ENCODE measurements around the gene RPGR. TPM values are rescaled to one million over a fixed set of nuclear protein-coding genes. Genes with fewer than 3 reads are reported as not detected.

RPGR gene
- total RNA-seq, 1 experiment from 2014 or later: 15.6 TPM

DNA sequence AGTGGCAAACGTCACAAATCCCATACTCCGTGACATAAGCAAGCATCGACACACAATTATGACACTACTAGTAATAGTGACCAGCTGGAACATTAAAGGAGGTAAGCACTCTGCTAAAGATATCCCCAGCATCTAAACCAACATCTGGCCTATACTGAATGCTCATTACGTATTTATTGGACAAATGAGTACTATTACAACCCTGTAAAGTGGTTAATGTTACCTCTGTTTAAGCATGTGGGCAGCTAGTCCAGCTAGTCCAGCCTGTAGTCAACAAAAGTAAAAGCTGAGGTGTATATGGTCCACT lies 419 bp upstream of the RPGR start:
- no peak for DNase-seq (ENCODE audit: low read depth)

DNA sequence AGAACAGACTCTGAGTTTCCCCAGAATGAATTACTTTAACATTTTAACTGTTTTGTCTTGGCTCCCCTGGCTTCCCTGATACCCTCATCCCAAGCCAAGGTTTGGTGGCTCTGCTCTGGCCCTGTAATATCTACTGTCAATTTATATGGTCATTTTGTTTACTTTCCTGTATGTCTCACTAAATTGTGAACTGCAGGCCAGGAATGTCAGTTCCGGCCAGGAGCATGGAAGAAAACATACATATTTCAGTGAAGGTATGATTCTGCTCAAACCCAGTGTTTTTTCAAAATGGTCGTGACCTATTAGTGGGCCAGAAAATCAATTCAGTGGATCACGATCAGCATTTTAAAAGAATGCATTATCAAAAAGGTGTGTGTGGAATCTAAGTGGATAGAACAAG lies 1.2 kb downstream of the RPGR start:
- DNase-seq (ENCODE audit: low read depth): no peak

DNA sequence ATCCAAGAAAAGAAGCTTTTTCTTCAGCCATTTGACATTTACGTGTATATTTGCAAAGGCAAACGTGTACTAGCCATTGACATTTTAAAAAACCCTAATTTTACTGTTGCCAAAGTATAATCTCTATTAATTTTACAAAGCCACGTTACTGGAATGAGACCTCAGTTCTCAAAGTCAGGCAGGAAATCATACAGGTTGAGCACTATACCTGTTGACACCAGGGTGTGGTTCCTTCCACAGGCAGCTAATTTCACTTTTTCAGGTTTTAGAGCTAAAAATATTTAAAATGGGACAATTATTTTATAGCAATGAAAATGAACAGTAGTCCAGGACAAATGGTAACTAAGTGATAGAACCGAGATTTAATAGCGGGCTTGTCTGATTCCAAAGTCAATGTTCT lies 6.5 kb downstream of the RPGR start:
- DNase-seq (ENCODE audit: low read depth): no peak

DNA sequence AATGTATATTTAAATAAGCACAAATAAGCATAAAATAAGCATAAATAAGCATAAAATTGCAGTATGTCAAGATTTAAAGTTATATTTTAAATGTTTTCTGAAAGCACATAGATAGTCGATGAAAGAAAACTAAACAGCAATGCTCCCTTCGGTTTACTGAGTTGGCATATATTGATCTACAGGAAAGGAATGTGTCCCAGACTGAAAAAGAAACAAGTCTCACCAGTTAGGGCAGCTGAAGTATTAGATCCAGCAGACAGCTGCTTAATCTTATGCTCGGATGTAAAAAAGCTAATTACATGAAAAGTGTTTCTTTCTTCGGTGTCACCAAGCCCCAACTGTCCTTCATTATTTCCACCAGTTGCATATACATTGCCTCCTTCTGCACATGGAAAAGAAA lies 8.7 kb downstream of the RPGR start:
- DNase-seq (ENCODE audit: low read depth): no peak

DNA sequence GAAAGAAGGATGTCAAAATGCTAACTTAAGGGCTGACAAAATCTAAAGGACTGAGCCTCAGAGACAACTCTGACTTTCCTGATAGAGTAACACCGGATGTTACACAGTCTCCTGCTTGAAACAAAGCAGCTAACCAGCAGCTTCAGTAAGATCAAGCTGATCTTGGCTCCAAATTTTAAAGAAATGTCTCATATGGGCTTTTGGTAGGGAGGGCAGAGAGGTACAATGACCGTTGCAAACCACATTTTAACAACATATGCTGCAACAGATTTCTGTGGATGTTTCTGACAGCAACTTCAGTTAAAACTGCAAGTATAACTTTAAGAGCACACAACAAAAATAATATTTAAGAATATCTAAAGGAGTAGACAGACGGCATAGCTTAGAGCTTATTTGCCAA lies 9.1 kb downstream of the RPGR start:
- DNase-seq (ENCODE audit: low read depth): no peak

DNA sequence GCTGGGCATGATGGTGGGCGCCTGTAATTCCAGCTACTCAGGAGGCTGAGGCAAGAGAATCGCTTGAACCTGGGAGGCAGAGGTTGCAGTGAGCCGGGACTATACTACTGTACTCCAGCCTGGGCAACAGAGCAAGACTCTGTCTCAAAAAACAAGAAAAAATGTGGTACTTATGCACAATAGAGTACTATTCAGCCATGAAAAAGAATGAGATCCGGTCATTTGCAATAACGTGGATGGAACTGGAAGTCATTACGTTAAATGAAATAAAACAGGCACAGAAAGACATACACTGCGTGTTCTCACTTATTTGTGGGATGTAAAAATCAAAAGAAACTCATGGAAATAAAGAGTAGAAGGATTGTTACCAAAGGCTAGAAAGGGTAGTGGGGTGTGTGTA lies 12.1 kb downstream of the RPGR start:
- no peak for DNase-seq (ENCODE audit: low read depth)

DNA sequence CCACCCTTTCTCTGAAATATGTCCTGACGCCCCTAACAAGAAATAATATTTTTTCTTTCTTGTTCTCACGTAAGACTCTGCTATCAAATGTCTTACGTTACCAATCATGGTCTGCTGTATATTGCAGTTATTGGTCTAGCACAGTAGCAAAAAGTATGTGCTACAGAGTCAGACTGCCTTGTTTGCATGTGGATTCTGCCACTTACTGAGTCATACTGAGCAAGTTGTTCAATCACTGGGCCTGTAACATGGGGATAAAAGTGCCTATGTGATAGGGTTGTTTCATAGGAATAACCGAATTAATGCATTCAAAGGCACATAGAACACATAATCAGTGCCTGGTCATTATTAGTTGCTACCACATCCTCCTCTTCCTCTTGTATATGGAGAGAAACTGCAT lies 14.1 kb downstream of the RPGR start:
- DNase-seq (ENCODE audit: low read depth): peak; percentile 35

DNA sequence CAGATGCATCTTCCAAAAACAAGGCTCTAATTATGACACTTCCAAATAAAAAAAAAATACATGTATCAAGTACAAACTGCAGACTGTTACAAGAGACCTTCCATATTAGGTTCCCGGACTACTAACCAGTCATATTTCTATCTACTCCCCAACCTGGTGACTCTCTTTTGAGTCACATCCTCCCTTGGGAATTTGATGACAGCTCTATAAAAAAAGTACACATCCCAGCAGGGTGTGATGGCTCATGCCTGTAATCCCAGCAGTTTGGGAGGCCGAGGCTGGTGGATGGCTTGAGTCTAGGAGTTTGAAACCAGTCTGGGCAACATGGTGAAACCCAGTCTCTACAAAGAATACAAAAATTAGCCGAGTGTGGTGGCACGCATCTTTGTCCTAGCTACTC lies 14.9 kb downstream of the RPGR start:
- DNase-seq (ENCODE audit: low read depth): peak; percentile 84

DNA sequence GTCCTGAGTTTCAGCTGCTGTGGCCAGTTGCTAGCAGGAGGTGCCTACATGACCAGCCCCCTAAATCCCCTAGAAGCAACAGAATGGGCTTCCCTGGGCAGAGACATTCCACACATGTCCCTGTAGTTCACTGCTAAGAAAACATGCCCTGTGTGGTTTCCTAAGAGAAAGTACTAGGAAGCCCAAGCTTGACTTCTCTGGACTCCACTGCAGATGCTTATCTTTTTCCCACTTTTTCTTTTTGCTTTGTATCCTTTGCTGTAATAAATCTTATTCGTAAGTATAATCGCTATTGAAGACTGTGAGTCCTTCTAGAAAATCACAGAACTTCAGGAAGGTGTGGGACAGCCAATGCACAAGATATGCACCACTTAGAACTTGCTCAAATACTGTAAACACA lies 15.6 kb downstream of the RPGR start:
- DNase-seq (ENCODE audit: low read depth): no peak

DNA sequence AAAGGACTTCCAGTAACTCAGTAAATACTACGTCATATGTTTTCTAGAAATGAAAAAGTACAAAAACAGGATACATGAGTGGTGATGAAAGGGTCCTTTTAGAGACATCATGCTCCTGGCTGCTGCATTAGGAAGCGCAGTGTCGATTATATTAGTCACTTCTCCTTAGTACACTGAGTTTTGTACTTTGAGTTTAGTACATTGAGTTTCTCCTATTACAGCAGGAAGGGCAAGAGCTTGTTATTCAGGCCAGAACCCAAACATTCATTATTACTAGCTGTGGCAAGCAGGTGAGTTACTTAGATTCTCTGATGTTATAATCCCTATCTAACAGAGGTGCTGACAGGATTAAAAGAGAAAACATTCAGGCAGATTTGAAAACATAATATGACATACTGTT lies 21.3 kb downstream of the RPGR start:
- no peak for DNase-seq (ENCODE audit: low read depth)

DNA sequence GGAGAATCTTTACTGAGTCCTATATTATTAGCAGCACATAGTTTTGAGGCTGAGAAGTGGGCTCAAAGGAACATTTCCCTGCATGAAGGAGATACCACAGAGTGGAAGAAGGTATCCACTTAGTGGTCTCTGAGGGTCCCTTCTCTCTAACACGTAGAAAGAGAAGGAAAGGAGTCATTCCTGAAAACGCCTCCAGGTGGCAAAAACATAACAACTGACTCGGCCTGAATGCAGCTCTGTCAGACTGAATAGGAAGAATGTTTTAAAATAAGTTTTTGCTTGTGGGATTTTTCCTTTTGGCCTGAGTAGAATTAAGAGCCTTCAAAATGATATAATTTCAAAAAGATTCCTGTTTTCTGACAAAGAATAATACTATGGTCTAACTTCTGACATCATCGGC lies 23.3 kb downstream of the RPGR start:
- DNase-seq (ENCODE audit: low read depth): no peak

DNA sequence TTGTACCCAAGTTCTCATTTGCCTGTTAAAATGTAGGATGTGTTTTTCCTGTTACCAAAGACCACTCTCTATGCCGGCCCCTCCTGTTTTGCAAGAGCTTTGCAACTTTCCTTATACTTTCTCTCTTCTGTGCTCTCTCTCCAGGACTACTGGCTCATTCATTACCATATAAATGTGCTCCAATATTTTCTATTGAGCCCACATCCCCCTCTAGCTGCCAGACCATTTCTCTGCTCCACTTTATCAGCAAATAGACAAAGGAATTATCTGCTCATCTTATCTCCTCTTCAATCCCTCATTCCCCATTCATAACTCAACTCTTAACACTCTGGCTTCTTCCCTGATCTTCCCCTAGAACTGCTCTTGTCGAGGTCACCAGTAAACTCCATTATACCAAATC lies 33.6 kb downstream of the RPGR start:
- DNase-seq (ENCODE audit: low read depth): no peak

DNA sequence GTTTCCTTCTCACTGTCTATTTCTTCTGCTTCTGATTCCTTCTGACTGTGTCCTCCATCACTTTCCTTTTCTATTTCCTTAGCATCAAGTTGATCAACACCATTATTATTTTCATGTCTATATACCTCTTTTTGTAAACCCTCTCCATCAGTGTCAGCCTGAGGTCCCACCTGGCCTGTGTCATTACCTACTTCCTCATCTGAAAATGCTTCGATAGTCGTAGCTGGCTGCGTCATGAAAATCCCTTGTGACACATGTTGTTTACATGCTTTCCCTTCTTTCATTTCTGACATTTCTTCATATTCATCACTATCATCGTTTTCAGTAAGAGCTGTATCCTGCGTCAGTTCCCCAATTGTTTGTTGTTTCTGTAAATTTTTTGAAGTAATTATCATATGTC lies 39.6 kb downstream of the RPGR start:
- DNase-seq (ENCODE audit: low read depth): no peak

DNA sequence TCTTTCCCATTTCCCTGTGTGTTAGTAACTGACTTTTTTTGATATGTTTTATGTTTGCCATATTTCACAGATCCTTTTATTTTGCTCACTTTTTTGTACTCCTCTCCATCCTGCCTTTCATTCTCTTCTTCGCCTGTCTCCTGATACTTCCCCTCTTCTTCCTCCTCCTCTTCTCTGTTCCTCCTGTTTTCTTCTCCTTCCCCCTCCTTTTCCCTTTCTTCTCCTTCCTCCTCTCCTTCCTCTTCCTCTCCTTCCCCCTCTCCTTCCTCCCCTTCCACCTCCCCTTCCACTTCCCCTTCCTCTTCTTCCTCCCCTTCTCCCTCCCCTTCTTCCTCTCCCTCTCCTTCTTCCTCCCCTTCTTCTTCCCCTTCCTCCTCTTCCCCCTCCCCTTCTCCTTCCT lies 41.7 kb downstream of the RPGR start:
- no peak for DNase-seq (ENCODE audit: low read depth)

DNA sequence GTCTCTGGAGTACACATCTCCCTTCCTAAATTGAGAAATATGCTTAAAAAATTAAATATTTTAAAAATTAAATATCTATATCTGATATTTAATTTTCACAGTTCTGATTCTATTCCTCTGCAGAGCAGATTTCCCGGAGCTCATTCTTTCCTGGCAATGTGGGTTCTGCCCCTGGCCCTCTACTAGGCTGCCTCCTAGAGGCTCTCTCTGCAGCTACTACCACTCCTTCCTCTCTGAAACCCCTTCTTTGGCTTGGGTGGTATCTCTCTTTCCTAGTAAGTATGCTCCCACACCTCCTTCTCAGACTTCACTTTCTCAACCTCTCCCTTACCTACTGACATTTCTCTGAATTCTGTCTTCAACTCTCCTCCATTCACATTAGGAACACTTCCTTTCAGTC lies 45.3 kb downstream of the RPGR start:
- no peak for DNase-seq (ENCODE audit: low read depth)

DNA sequence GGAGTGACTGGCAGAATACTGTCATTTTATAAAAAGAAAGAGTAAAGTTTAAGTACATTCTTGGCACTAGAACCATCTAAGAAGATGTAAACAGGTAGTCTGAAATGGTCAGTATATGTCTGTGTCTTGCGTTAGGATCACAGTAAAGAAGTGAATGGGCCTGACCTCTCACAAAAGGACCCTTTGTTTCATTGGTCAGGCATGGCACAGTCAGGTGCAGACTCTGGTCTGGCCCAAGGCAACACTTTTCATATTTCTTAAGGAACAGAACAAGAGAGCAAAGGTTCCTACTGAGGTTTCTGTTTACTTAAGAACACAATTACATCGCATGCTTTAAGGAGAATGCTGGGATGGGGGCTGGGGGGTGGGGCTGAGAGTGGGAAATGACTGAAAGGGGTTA lies 48.1 kb downstream of the RPGR start:
- DNase-seq (ENCODE audit: low read depth): no peak

DNA sequence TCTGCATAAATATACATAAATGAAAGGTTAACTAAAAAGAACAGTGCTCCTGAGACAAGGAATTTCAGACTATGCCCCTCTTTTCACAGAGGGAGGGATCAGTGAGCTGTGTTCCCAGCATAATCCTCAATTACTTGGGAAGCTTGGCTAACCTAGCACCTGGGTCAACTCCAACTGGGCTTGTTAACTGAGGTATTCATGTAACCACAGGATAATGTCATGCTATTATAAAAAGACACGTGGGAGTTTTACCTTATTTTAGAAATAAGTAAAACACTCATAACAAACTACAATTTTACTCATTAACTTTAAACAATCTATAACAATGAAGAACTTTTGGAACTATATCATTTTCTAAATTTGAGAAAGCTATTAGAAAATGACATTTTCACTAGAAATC lies 48.6 kb downstream of the RPGR start:
- peak; percentile 29 for DNase-seq (ENCODE audit: low read depth)

DNA sequence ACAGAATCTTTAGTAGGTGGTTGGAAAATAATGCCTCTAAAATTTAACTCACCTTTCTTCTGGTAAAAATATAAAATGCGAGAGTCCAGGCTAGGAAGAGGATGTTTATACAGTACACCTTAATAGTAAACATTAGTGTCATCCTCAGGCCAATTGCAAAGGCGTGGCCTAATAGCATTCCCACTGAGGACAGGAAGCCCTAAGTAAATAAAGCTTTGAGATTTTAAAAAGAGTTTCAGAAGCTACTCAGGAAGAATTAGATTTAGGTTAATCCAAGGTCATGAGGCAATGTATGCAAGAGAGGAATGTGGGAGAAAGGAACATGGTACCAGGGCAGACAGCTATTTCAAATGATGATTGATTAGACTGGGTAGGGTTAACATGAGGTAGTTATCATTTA lies 49.5 kb downstream of the RPGR start:
- no peak for DNase-seq (ENCODE audit: low read depth)

DNA sequence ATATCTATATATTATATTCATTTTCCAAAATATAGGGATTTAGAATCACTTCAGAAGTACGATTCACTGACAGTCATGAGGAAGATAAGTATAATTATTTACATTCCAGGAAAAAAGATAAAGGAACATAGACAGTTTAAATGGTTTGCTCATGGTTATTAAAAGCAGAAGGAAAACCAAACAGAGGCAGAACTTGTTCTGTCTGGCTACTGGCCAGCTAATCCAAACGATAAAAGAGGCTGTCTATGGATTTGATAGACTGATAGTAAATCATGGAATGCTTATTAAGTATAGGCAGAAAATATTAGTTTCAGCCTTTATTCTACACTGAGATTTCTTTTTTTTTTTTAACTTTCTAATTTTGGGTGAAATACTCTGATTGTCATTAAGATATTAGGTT lies 50.2 kb downstream of the RPGR start:
- DNase-seq (ENCODE audit: low read depth): no peak

DNA sequence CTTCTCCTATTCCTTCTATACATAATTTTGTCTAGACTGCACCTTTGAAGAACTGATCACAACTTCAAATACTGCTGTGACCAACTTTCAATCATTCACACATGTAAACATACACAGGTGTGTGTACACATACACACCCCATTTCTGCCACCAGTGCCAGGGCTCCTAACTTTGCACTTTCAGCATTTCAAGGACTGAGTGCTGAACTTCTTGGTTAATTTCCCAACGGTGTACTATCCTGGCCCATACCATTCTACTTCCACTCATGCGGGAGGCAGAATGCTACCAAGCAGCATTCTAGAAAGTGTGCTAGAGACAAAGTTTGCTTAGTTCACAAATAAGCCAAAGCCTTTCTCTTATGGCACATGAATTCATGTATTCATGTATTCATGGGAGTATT lies 51.2 kb downstream of the RPGR start:
- DNase-seq (ENCODE audit: low read depth): no peak

DNA sequence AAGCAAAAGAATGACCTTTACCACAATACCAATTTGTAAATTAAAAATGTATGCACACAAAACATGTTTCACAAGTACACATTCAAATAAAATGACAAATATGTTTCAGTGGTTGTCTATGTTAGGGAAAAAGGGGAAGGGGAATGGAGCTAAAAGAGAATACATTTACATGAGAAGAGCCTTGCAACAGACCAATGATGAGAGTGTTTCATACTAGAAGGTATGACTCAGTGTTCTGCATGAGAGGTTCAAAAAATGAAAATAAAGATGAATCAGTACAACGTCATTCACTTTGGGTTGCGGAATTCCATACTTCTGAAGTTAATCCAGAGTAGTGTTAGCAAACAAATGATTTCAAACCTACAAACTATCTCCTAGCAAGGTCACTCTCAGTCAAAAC lies 51.7 kb downstream of the RPGR start:
- peak; percentile 68 for DNase-seq (ENCODE audit: low read depth)

DNA sequence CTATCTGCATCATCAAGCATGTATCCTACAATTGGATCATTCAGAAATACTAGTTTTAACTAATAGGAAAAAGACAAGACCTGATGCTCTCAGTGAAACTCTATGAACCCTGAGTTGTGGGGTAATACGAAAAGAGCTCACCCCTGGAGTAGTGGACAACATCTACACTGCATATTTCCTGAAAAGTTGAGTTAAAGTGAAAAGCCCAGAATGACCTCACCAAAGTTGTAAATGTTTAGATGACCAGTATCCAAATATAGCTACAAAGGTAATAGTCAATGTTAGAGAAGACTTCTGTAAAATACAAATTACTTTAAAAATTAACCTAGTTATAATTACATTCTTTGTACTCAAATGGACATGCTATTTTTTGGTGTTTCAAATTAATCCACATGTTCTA lies 53.9 kb downstream of the RPGR start:
- DNase-seq (ENCODE audit: low read depth): no peak

DNA sequence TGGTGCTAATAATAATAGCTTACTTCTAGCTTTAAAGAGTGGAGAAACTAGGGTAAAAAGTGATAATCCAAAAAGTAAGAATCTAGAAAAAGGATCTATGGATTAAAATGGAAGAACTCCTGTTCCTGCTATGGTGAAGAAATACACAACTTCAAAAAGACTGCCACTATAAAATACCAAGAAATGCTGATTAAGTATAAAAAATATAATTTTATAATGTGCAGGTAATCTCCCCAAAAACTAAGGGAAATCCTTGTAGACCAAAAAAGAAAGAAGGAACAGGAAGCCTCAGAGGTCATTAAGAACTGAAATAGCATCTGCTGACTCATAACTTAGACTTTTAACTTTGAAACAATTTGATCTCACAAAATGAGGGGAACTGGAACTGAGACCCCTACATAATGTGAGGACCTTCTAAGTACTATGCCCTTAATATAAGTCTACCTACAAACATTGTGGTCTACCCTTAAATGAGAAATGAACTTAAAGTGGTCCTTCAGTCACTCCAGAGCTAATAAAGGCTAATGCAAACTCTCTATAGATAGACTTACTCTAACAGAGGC lies 56.1 kb downstream of the RPGR start:
- DNase-seq (ENCODE audit: low read depth): no peak

DNA sequence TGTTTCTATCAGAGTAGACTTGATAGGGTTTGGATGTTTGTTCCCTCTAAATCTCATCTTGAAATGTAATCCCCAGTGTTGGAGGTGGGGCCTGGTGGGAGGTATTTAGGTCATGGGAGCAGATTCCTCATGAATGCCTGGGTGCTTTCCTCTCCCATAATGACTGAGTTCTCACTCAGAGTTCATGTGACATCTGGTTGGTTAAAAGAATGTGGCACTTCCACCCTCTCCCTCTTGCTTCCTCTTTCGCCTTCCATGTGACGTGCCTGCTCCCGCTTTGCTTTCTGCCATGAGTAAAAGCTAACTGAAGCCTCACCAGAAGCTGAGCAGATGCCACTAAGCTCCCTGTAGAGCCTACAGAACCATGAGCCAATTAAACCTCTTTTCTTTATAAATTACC lies 59.3 kb downstream of the RPGR start:
- no peak for DNase-seq (ENCODE audit: low read depth)
